GM15510 (cell line): ENCODE data around the gene DMD.

Experiments
- POLR2A ChIP-seq: IDR thresholded peaks from 3 replicates; pipeline ENCODE4 v1.6.1; 2011; ENCODE audit warnings: borderline replicate concordance; ENCODE audit not compliant: insufficient read length; ENCODE audit errors: extremely low read depth

The DMD gene

GRCh38 chrX:31136144-31136611 lies 2075.2 kb downstream of the DMD start:
- TF ChIP-seq POLR2A, result no peak

GRCh38 chrX:31132821-31133241 lies 2078.5 kb downstream of the DMD start:
- TF ChIP-seq POLR2A, result no peak

- no peak for TF ChIP-seq POLR2A
Observed at GRCh38 chrX:31130457-31131220, 2080.7 kb downstream of the DMD start.

- no peak for TF ChIP-seq POLR2A
Observed at GRCh38 chrX:31128855-31129254, 2082.5 kb downstream of the DMD start.

- TF ChIP-seq POLR2A, result no peak
Observed at GRCh38 chrX:31127716-31128115, 2083.6 kb downstream of the DMD start.

GRCh38 chrX:31126205-31126604 lies 2085.1 kb downstream of the DMD start:
- TF ChIP-seq POLR2A, result no peak

GRCh38 chrX:31124536-31124935 lies 2086.8 kb downstream of the DMD start:
- TF ChIP-seq POLR2A, result no peak

- no peak for TF ChIP-seq POLR2A
Observed at GRCh38 chrX:31123335-31123734, 2088.0 kb downstream of the DMD start.

- TF ChIP-seq POLR2A, result no peak
Observed at GRCh38 chrX:31117266-31117665, 2094.1 kb downstream of the DMD start.

- no peak for TF ChIP-seq POLR2A
Observed at GRCh38 chrX:31115398-31115797, 2096.0 kb downstream of the DMD start.

GRCh38 chrX:31114858-31115257 lies 2096.5 kb downstream of the DMD start:
- TF ChIP-seq POLR2A, result no peak

GRCh38 chrX:31112226-31112999 lies 2098.9 kb downstream of the DMD start:
- no peak for TF ChIP-seq POLR2A

GRCh38 chrX:31110657-31111056 lies 2100.7 kb downstream of the DMD start:
- TF ChIP-seq POLR2A, result no peak

GRCh38 chrX:31099536-31100090 lies 2111.7 kb downstream of the DMD start:
- no peak for TF ChIP-seq POLR2A

- no peak for TF ChIP-seq POLR2A
Observed at GRCh38 chrX:31098079-31098478, 2113.3 kb downstream of the DMD start.
